GM23338 (cell line): ENCODE results near the gene AHCY. TPM values are rescaled to one million over a fixed set of nuclear protein-coding genes. Genes with fewer than 3 reads are reported as not detected.

Experiments
- ATAC-seq: fragments of 200-7000 bp; cut with Tn5 transposase; 3 replicates; pipeline ENCODE4 v1.9.1; 2020
- DNase-seq: peaks from one replicate; pipeline ENCODE4 v3.0.0-alpha.2; 2015; ENCODE audit warnings: low spot score
- H2AFZ ChIP-seq: fragments of 200-600 bp; sonication (generic); 2 replicates; pipeline ENCODE4 v1.8.0; 2016; ENCODE audit warnings: antibody characterized with exemption, mild to moderate bottlenecking, moderate library complexity
- H3F3A ChIP-seq: fragments of 200-600 bp; sonication (generic); replicated peaks from 2 replicates; pipeline ENCODE4 v1.8.0; 2017; ENCODE audit warnings: antibody characterized with exemption, mixed run types, low read depth
- H3K27ac ChIP-seq: fragments of 200-600 bp; sonication (generic); 2 replicates; pipeline ENCODE4 v1.6.1; 2016; ENCODE audit warnings: low read depth
- H3K27me3 ChIP-seq: fragments of 200-600 bp; sonication (generic); 2 replicates; pipeline ENCODE4 v1.8.0; 2016; ENCODE audit warnings: mild to moderate bottlenecking, mixed run types, moderate library complexity; ENCODE audit not compliant: insufficient read depth
- H3K36me3 ChIP-seq: fragments of 200-600 bp; sonication (generic); 2 replicates; pipeline ENCODE4 v1.8.0; 2016; ENCODE audit warnings: mild to moderate bottlenecking; ENCODE audit not compliant: insufficient read depth
- H3K4me1 ChIP-seq: fragments of 200-600 bp; sonication (generic); 2 replicates; pipeline ENCODE4 v1.8.0; 2016; ENCODE audit warnings: mild to moderate bottlenecking, moderate library complexity; ENCODE audit not compliant: insufficient read depth
- H3K4me2 ChIP-seq: fragments of 200-600 bp; sonication (generic); 2 replicates; pipeline ENCODE4 v1.7.1; 2017; ENCODE audit warnings: mixed run types
- H3K4me3 ChIP-seq: fragments of 200-600 bp; sonication (generic); 2 replicates; pipeline ENCODE4 v1.6.1; 2016; ENCODE audit warnings: mixed run types
- H3K79me2 ChIP-seq: fragments of 200-600 bp; sonication (generic); replicated peaks from 2 replicates; pipeline ENCODE4 v1.8.0; 2017; ENCODE audit warnings: mild to moderate bottlenecking; ENCODE audit not compliant: insufficient read depth
- H3K9me2 ChIP-seq: fragments of 200-600 bp; sonication (generic); 2 replicates; pipeline ENCODE4 v1.8.0; 2017; ENCODE audit not compliant: insufficient read depth
- H4K20me1 ChIP-seq: fragments of 200-600 bp; sonication (generic); replicated peaks from 2 replicates; pipeline ENCODE4 v1.8.0; 2017; ENCODE audit warnings: mild to moderate bottlenecking; ENCODE audit not compliant: insufficient read depth
- H3K27ac Mint-ChIP-seq: 2 replicates; pipeline ENCODE4 v1.8.0; 2020; ENCODE audit warnings: inconsistent platforms, mild to moderate bottlenecking, moderate library complexity, mixed read lengths
- H3K27me3 Mint-ChIP-seq: 3 replicates; pipeline ENCODE4 v1.8.0; 2022; ENCODE audit warnings: low read depth, mild to moderate bottlenecking, moderate library complexity, mixed read lengths, inconsistent platforms; ENCODE audit not compliant: insufficient read depth, poor library complexity
- H3K36me3 Mint-ChIP-seq: 3 replicates; pipeline ENCODE4 v1.8.0; 2021; ENCODE audit warnings: low read depth, mild to moderate bottlenecking, inconsistent platforms, moderate library complexity, mixed read lengths
- H3K4me1 Mint-ChIP-seq: 3 replicates; pipeline ENCODE4 v1.8.0; 2020; ENCODE audit warnings: mild to moderate bottlenecking, inconsistent platforms, mixed read lengths
- H3K4me3 Mint-ChIP-seq: 3 replicates; pipeline ENCODE4 v1.8.0; 2021; ENCODE audit warnings: moderate library complexity, mild to moderate bottlenecking, inconsistent platforms, mixed read lengths
- H3K9me3 Mint-ChIP-seq: 3 replicates; pipeline ENCODE4 v1.8.0; 2020; ENCODE audit warnings: moderate library complexity, mild to moderate bottlenecking, inconsistent platforms, mixed read lengths
- CREB1 ChIP-seq: fragments of 250-450 bp; sonication (Bioruptor Pico); IDR thresholded peaks from 2 replicates; pipeline ENCODE4 v1.5.0; 2020; ENCODE audit warnings: low read depth, mild to moderate bottlenecking, moderate library complexity
- EZH2 ChIP-seq: fragments of 200-600 bp; sonication (generic); IDR thresholded peaks from one replicate; pipeline ENCODE4 v1.8.0; 2017; ENCODE audit warnings: antibody characterized with exemption, mild to moderate bottlenecking, low read depth; ENCODE audit not compliant: unreplicated experiment
- JUNB ChIP-seq: IDR thresholded peaks from one replicate; pipeline ENCODE4 v1.6.1; 2016; ENCODE audit warnings: antibody characterized with exemption; ENCODE audit not compliant: unreplicated experiment
- POLR2AphosphoS5 ChIP-seq: IDR thresholded peaks from 2 replicates; pipeline ENCODE4 v1.6.1; 2016; ENCODE audit warnings: antibody characterized with exemption, low read depth
- ZNF331 ChIP-seq: fragments of 250-450 bp; sonication (Bioruptor Pico); IDR thresholded peaks from 2 replicates; pipeline ENCODE4 v1.5.0; 2020; ENCODE audit warnings: low read depth, mild to moderate bottlenecking, moderate library complexity
- polyA plus RNA-seq: library from polyadenylated mRNA; unstranded; fragments of >200 nt; fragmentation: Nextera tagmentation; extraction: Ambion mirVana; gene quantifications from 2 replicates; pipeline ENCODE4 v1.2.1, GENCODE V29; 2016
- total RNA-seq: library from RNA; depleted of rRNA; stranded (reverse); fragments of >200 nt; shearing (Covaris generic); gene quantifications from 2 replicates; pipeline ENCODE4 v1.2.3, GENCODE V29; 2014
- TF ChIP-seq, protein P1 (sequence below): IDR thresholded peaks from one replicate; pipeline ENCODE4 v1.6.1; 2018; ENCODE audit warnings: antibody characterized with exemption; ENCODE audit not compliant: unreplicated experiment
- TF ChIP-seq, protein P2 (sequence below), 2 experiments: fragments of 200-600 bp in 1 of 2; sonication (generic) in 1 of 2; conservative IDR thresholded peaks; 2 replicates each; pipeline versions ENCODE4 v1.5.1 to v1.6.1; 2016 to 2017; ENCODE audit warnings: antibody characterized with exemption in 2 of 2, low read depth in 2 of 2, mild to moderate bottlenecking in 2 of 2, moderate library complexity in 1 of 2
- TF ChIP-seq, protein P3 (sequence below): fragments of 250-450 bp; sonication (Bioruptor Pico); IDR thresholded peaks from 2 replicates; pipeline ENCODE4 v1.5.0; 2020; ENCODE audit warnings: mild to moderate bottlenecking, moderate library complexity

AHCY gene
- total and polyA plus RNA-seq, 2 experiments from 2014 or later = 138 to 423 TPM

DNA sequence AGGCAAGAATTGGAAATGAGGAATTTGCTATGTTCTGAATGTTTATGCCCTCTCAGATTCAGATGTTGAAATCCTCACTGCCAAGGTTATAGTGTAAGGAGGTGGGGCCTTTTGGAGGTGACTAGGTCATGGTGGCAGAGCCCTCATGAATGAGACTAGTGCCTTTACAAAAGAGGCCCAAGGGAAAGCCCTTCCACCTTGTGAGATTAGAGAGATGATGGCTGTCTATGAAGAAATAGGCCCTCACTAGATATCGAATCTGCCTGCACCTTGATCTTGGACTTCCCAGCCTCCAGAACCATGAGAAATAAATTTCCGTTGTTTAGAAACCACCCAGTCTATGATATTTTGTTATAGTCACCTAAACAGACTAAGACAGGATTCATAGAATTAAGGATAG, 51.5 kb downstream of the AHCY start (continued):
- TF ChIP-seq, protein P1, sequence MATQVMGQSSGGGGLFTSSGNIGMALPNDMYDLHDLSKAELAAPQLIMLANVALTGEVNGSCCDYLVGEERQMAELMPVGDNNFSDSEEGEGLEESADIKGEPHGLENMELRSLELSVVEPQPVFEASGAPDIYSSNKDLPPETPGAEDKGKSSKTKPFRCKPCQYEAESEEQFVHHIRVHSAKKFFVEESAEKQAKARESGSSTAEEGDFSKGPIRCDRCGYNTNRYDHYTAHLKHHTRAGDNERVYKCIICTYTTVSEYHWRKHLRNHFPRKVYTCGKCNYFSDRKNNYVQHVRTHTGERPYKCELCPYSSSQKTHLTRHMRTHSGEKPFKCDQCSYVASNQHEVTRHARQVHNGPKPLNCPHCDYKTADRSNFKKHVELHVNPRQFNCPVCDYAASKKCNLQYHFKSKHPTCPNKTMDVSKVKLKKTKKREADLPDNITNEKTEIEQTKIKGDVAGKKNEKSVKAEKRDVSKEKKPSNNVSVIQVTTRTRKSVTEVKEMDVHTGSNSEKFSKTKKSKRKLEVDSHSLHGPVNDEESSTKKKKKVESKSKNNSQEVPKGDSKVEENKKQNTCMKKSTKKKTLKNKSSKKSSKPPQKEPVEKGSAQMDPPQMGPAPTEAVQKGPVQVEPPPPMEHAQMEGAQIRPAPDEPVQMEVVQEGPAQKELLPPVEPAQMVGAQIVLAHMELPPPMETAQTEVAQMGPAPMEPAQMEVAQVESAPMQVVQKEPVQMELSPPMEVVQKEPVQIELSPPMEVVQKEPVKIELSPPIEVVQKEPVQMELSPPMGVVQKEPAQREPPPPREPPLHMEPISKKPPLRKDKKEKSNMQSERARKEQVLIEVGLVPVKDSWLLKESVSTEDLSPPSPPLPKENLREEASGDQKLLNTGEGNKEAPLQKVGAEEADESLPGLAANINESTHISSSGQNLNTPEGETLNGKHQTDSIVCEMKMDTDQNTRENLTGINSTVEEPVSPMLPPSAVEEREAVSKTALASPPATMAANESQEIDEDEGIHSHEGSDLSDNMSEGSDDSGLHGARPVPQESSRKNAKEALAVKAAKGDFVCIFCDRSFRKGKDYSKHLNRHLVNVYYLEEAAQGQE = no peak

DNA sequence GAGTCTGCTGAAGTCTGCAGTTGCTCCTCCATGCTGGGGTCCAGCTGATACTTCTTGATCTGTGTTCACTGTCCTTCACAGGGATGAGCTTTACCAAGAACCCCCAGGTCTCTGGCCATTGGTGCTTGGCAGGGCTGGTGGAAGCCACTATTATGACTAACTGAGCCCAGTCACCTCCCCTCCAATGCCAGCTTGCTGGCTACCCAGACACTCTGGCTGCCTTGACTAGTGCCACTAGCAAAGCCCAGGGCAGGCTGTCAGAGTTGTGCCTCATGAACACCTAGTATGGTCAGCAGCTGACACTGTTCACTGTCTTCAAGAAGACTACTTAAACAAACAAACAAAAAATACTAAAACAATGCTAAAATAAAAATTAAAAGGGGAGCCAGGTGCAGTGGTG, 53.1 kb downstream of the AHCY start:
- H3K27me3 Mint-ChIP-seq = peaks cover 2% of the 10 kb centered on the region
- Histone ChIP-seq H2AFZ (no peak overlapping the region), H3K27ac (no peak overlapping the region), H3K4me1 (no peaks in the 10 kb centered on the region), H3K27me3 (no peaks in the 10 kb centered on the region), H3K4me3 (no peak overlapping the region), H3K4me2 (no peak overlapping the region), H4K20me1 (no peaks in the 10 kb centered on the region), H3K79me2 (no peaks in the 10 kb centered on the region), H3K9me2 (no peaks in the 10 kb centered on the region), H3K36me3 (no peaks in the 10 kb centered on the region), H3F3A (no peaks in the 10 kb centered on the region)
- TF ChIP-seq, protein P2, sequence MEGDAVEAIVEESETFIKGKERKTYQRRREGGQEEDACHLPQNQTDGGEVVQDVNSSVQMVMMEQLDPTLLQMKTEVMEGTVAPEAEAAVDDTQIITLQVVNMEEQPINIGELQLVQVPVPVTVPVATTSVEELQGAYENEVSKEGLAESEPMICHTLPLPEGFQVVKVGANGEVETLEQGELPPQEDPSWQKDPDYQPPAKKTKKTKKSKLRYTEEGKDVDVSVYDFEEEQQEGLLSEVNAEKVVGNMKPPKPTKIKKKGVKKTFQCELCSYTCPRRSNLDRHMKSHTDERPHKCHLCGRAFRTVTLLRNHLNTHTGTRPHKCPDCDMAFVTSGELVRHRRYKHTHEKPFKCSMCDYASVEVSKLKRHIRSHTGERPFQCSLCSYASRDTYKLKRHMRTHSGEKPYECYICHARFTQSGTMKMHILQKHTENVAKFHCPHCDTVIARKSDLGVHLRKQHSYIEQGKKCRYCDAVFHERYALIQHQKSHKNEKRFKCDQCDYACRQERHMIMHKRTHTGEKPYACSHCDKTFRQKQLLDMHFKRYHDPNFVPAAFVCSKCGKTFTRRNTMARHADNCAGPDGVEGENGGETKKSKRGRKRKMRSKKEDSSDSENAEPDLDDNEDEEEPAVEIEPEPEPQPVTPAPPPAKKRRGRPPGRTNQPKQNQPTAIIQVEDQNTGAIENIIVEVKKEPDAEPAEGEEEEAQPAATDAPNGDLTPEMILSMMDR (conservative IDR thresholded peaks at IDR 0.05; ENCODE audit: low read depth in 2 of 2) = no peak
- TF ChIP-seq JUNB = no peak
- no peak for TF ChIP-seq POLR2AphosphoS5
- no peak for TF ChIP-seq EZH2
- TF ChIP-seq, protein P1 = no peak
- no peak for TF ChIP-seq ZNF331 (CRISPR knock-in tag)
- TF ChIP-seq CREB1 = no peak
- TF ChIP-seq, protein P3, sequence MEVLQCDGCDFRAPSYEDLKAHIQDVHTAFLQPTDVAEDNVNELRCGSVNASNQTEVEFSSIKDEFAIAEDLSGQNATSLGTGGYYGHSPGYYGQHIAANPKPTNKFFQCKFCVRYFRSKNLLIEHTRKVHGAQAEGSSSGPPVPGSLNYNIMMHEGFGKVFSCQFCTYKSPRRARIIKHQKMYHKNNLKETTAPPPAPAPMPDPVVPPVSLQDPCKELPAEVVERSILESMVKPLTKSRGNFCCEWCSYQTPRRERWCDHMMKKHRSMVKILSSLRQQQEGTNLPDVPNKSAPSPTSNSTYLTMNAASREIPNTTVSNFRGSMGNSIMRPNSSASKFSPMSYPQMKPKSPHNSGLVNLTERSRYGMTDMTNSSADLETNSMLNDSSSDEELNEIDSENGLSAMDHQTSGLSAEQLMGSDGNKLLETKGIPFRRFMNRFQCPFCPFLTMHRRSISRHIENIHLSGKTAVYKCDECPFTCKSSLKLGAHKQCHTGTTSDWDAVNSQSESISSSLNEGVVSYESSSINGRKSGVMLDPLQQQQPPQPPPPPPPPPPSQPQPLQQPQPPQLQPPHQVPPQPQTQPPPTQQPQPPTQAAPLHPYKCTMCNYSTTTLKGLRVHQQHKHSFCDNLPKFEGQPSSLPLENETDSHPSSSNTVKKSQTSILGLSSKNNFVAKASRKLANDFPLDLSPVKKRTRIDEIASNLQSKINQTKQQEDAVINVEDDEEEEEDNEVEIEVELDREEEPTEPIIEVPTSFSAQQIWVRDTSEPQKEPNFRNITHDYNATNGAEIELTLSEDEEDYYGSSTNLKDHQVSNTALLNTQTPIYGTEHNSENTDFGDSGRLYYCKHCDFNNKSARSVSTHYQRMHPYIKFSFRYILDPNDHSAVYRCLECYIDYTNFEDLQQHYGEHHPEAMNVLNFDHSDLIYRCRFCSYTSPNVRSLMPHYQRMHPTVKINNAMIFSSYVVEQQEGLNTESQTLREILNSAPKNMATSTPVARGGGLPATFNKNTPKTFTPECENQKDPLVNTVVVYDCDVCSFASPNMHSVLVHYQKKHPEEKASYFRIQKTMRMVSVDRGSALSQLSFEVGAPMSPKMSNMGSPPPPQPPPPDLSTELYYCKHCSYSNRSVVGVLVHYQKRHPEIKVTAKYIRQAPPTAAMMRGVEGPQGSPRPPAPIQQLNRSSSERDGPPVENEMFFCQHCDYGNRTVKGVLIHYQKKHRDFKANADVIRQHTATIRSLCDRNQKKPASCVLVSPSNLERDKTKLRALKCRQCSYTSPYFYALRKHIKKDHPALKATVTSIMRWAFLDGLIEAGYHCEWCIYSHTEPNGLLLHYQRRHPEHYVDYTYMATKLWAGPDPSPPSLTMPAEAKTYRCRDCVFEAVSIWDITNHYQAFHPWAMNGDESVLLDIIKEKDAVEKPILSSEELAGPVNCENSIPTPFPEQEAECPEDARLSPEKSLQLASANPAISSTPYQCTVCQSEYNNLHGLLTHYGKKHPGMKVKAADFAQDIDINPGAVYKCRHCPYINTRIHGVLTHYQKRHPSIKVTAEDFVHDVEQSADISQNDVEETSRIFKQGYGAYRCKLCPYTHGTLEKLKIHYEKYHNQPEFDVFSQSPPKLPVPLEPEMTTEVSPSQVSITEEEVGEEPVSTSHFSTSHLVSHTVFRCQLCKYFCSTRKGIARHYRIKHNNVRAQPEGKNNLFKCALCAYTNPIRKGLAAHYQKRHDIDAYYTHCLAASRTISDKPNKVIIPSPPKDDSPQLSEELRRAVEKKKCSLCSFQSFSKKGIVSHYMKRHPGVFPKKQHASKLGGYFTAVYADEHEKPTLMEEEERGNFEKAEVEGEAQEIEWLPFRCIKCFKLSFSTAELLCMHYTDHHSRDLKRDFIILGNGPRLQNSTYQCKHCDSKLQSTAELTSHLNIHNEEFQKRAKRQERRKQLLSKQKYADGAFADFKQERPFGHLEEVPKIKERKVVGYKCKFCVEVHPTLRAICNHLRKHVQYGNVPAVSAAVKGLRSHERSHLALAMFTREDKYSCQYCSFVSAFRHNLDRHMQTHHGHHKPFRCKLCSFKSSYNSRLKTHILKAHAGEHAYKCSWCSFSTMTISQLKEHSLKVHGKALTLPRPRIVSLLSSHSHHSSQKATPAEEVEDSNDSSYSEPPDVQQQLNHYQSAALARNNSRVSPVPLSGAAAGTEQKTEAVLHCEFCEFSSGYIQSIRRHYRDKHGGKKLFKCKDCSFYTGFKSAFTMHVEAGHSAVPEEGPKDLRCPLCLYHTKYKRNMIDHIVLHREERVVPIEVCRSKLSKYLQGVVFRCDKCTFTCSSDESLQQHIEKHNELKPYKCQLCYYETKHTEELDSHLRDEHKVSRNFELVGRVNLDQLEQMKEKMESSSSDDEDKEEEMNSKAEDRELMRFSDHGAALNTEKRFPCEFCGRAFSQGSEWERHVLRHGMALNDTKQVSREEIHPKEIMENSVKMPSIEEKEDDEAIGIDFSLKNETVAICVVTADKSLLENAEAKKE (CRISPR knock-in tag) = no peak
- H3K36me3 Mint-ChIP-seq = no peaks in the 10 kb centered on the region
- DNase-seq (no peak), ATAC-seq (no peak)
- peaks cover 8% of the 10 kb centered on the region for H3K4me1 Mint-ChIP-seq
- H3K27ac Mint-ChIP-seq = no peak overlapping the region
- H3K4me3 Mint-ChIP-seq = no peak overlapping the region
- no peaks in the 10 kb centered on the region for H3K9me3 Mint-ChIP-seq
